Esophagus squamous epithelium (tissue), 4 donors: ENCODE measurements around the gene HPSE2.

ENCODE experiments used
- POLR2A ChIP-seq, 4 donors: fragments of 450-650 bp; IDR thresholded peaks; one replicate each; pipeline ENCODE4 v1.6.1; 2017; ENCODE audit warnings: antibody characterized with exemption in 4 of 4, mild to moderate bottlenecking in 4 of 4, moderate library complexity in 3 of 4
- TF ChIP-seq, protein P1 (sequence below), 6 experiments: fragments of 450-650 bp in 4 of 6; fragments of 200-600 bp in 2 of 6; sonication (generic) in 2 of 6; IDR thresholded peaks; one replicate each; pipeline ENCODE4 v1.5.1; 2016 to 2019; ENCODE audit warnings: antibody characterized with exemption in 6 of 6, mild to moderate bottlenecking in 4 of 6, moderate library complexity in 4 of 6

DNA sequence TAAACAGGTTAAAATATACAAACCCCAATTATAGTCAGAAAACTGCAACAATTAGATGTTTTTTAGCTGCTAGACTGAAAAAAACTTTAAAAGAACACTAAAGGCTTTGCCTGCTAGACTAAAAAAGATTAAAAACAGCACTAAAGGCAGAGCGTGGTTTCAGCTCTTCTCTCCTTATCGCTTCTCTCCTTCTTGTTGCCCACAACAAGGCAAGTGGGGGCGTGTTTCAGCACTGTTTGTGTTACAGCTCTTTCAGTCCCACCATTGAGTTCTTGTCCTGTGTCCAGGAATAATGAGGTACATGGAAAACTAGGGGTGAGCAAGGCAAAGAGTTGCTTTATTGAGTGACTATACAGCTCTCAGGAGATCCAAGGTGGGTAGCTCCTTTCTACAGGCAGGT lies 112.3 kb downstream of the HPSE2 start:
- TF ChIP-seq, protein P1, sequence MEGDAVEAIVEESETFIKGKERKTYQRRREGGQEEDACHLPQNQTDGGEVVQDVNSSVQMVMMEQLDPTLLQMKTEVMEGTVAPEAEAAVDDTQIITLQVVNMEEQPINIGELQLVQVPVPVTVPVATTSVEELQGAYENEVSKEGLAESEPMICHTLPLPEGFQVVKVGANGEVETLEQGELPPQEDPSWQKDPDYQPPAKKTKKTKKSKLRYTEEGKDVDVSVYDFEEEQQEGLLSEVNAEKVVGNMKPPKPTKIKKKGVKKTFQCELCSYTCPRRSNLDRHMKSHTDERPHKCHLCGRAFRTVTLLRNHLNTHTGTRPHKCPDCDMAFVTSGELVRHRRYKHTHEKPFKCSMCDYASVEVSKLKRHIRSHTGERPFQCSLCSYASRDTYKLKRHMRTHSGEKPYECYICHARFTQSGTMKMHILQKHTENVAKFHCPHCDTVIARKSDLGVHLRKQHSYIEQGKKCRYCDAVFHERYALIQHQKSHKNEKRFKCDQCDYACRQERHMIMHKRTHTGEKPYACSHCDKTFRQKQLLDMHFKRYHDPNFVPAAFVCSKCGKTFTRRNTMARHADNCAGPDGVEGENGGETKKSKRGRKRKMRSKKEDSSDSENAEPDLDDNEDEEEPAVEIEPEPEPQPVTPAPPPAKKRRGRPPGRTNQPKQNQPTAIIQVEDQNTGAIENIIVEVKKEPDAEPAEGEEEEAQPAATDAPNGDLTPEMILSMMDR (IDR thresholded peaks at IDR 0.05) = no peak
- TF ChIP-seq POLR2A (IDR thresholded peaks at IDR 0.05) = no peak
